Activated CD8-positive, alpha-beta memory T cell treated with anti-CD3 and anti-CD28 coated beads for 48 hours (primary cell): Measurements from ENCODE around the gene SNU13.
"Not testable (repeated sequence)": the region's sequence is repeated elsewhere in the genome, so short reads cannot be mapped to it uniquely, and the experiment has no call there.

Experiments
- DNase-seq, 3 experiments: peaks; one replicate each; pipeline ENCODE4 v3.0.0-alpha.2; 2020; ENCODE audit warnings: low read depth in 2 of 3, low spot score in 2 of 3

SNU13 gene

GRCh38 chr22:41688365-41689211, at the start of gene SNU13:
Gene SNU13 (minus strand): TSS chr22:41688867. CDS start chr22:41688796, 71 bp downstream.
- peak; percentile 62 to 84 (median 83) for DNase-seq

- not testable (repeated sequence) for DNase-seq
Observed at GRCh38 chr22:41733241-41733640, 44.6 kb upstream of the SNU13 start.

- no peak for DNase-seq
Observed at GRCh38 chr22:41732096-41732772, 43.6 kb upstream of the SNU13 start.

GRCh38 chr22:41731609-41732008, 42.9 kb upstream of the SNU13 start:
- DNase-seq = no peak

GRCh38 chr22:41725510-41726110, 36.9 kb upstream of the SNU13 start:
- DNase-seq = no peak

- DNase-seq = no peak
Observed at GRCh38 chr22:41722496-41722895, 33.8 kb upstream of the SNU13 start.

GRCh38 chr22:41713004-41713403, 24.3 kb upstream of the SNU13 start:
- no peak for DNase-seq

GRCh38 chr22:41709341-41709740, 20.7 kb upstream of the SNU13 start:
- DNase-seq = no peak

GRCh38 chr22:41702763-41703162, 14.1 kb upstream of the SNU13 start:
- no peak for DNase-seq

- DNase-seq = no peak
Observed at GRCh38 chr22:41700108-41700364, 11.4 kb upstream of the SNU13 start.

GRCh38 chr22:41699264-41700107, 10.8 kb upstream of the SNU13 start, which contains the start of gene MEI1:
Gene MEI1 (plus strand): TSS chr22:41699503. CDS start chr22:41699539, 36 bp downstream.
- DNase-seq = peak; percentile 80 to 88 (median 84)

GRCh38 chr22:41697126-41697775, 8.6 kb upstream of the SNU13 start:
- peak; percentile 62 to 99 (median 99) for DNase-seq

GRCh38 chr22:41696703-41697102, 8.0 kb upstream of the SNU13 start:
- DNase-seq = no peak

- DNase-seq = no peak
Observed at GRCh38 chr22:41695211-41695610, 6.5 kb upstream of the SNU13 start.

- no peak for DNase-seq
Observed at GRCh38 chr22:41690476-41690875, 1.8 kb upstream of the SNU13 start.

- DNase-seq = no peak
Observed at GRCh38 chr22:41687901-41688364, 734 bp downstream of the SNU13 start.

GRCh38 chr22:41686890-41687289, 1.8 kb downstream of the SNU13 start:
- DNase-seq = not testable (repeated sequence)

GRCh38 chr22:41684194-41684593, 4.5 kb downstream of the SNU13 start:
- no peak for DNase-seq

GRCh38 chr22:41683616-41684015, 5.1 kb downstream of the SNU13 start:
- no peak for DNase-seq

GRCh38 chr22:41683052-41683451, 5.6 kb downstream of the SNU13 start:
- DNase-seq = no peak
